Breast epithelium (tissue), 4 donors: ENCODE data around the gene RNF220. TPM values are rescaled to one million over a fixed set of nuclear protein-coding genes. Genes with fewer than 3 reads are reported as not detected.

Experiments used
- DNase-seq, 2 donors: peaks; one replicate each; pipeline ENCODE4 v3.0.0-alpha.2; 2019; ENCODE audit warnings: low spot score in 2 of 2
- H3K27ac ChIP-seq, 2 donors: fragments of 200-600 bp; sonication (generic) in 1 of 2; one replicate each; pipeline ENCODE4 v1.5.1; 2016 to 2019; ENCODE audit warnings: mild to moderate bottlenecking in 1 of 2
- H3K27me3 ChIP-seq, 2 donors: fragments of 200-600 bp; sonication (generic) in 1 of 2; one replicate each; pipeline versions ENCODE4 v1.5.1 to v1.6.0; 2017 to 2019; ENCODE audit warnings: control low read depth in 1 of 2, mild to moderate bottlenecking in 1 of 2
- H3K36me3 ChIP-seq: fragments of 200-600 bp; one replicate; pipeline ENCODE4 v1.5.1; 2019
- H3K4me1 ChIP-seq, 2 donors: fragments of 200-600 bp; sonication (generic); one replicate each; pipeline ENCODE4 v1.5.1; 2016 to 2019; ENCODE audit warnings: control low read depth in 1 of 2
- H3K4me3 ChIP-seq, 3 donors: fragments of 200-600 bp; sonication (generic); 1 replicate in 2 of 3; 2 replicates in 1 of 3; pipeline ENCODE4 v1.5.1; 2016 to 2019; ENCODE audit warnings: mild to moderate bottlenecking in 3 of 3, moderate library complexity in 2 of 3
- H3K9me3 ChIP-seq, 2 donors: fragments of 200-600 bp; sonication (generic) in 1 of 2; one replicate each; pipeline ENCODE4 v1.5.1; 2016 to 2019; ENCODE audit warnings: control low read depth in 1 of 2
- POLR2A ChIP-seq: fragments of 450-650 bp; IDR thresholded peaks from one replicate; pipeline ENCODE4 v1.6.1; 2016; ENCODE audit warnings: antibody characterized with exemption, mild to moderate bottlenecking, moderate library complexity
- POLR2AphosphoS5 ChIP-seq, 3 donors: sonication (generic); formaldehyde crosslinking; IDR thresholded peaks; one replicate each; pipeline ENCODE4 v1.6.1; 2017; ENCODE audit warnings: antibody characterized with exemption in 3 of 3
- intact Hi-C: fragments of 100-400 bp; cut with DNase I; formaldehyde crosslinking; loops from one replicate; pipeline ENCODE4 v1.15.1; 2023; ENCODE audit warnings: low total_unique reads
- total RNA-seq, 3 donors: library from RNA; depleted of rRNA; stranded (reverse); fragments of >200 nt; gene quantifications; one replicate each; pipeline ENCODE4 v1.1.0, GENCODE V29; 2016
- TF ChIP-seq, protein P1 (sequence below), 3 donors: fragments of 450-650 bp; IDR thresholded peaks; one replicate each; pipeline ENCODE4 v1.5.1; 2016 to 2017; ENCODE audit warnings: antibody characterized with exemption in 3 of 3, mild to moderate bottlenecking in 3 of 3, moderate library complexity in 3 of 3

The RNF220 gene
- total RNA-seq, 3 donors from 2014 or later, result 90.4 to 110 (median 93.4) TPM

DNA sequence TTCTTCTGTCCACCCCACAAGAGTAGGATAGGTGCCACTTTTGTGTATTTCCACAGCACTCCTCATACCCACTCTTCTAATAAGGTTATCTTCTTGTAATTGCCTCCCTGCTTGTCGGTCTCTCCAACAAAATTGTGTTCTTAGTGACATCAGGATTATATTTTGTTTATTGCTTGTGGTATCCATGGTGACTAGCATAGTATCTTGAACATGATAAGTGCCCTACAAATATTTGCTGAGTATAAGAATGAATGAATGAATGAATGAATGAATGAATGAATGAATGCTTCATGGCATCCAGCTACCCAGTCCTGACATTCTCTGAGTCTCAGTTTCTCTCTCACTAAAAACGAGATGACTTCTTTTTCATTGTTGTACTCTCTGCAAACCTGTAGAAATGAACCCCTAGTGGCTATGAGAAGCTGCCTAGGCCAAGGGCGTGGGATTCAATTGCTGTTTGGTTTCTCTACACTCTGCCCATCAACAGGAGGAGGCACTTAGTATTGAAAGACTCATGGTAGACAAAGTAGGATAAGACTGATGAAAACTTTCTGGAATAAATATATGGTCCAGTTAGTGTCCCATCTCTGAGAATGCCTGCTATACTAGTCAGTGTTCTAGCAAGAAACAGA, 148.2 kb downstream of the RNF220 start:
- Histone ChIP-seq H3K9me3 (no peaks in the 10 kb centered on the region), H3K27ac (no peak overlapping the region), H3K27me3 (peaks cover 0 to 4% of the 10 kb centered on the region in 2 donors), H3K4me1 (no peaks in the 10 kb centered on the region), H3K36me3 (no peaks in the 10 kb centered on the region), H3K4me3 (no peak overlapping the region)
- no peak for DNase-seq
- TF ChIP-seq, protein P1, sequence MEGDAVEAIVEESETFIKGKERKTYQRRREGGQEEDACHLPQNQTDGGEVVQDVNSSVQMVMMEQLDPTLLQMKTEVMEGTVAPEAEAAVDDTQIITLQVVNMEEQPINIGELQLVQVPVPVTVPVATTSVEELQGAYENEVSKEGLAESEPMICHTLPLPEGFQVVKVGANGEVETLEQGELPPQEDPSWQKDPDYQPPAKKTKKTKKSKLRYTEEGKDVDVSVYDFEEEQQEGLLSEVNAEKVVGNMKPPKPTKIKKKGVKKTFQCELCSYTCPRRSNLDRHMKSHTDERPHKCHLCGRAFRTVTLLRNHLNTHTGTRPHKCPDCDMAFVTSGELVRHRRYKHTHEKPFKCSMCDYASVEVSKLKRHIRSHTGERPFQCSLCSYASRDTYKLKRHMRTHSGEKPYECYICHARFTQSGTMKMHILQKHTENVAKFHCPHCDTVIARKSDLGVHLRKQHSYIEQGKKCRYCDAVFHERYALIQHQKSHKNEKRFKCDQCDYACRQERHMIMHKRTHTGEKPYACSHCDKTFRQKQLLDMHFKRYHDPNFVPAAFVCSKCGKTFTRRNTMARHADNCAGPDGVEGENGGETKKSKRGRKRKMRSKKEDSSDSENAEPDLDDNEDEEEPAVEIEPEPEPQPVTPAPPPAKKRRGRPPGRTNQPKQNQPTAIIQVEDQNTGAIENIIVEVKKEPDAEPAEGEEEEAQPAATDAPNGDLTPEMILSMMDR (IDR thresholded peaks at IDR 0.05), result no peak
- TF ChIP-seq POLR2AphosphoS5 (IDR thresholded peaks at IDR 0.05) (no peak), POLR2A (no peak)
- intact Hi-C loops, result no loop called here

GRCh38 chr1:44553771-44554170, 148.7 kb downstream of the RNF220 start:
- no peaks in the 10 kb centered on the region for H3K36me3 ChIP-seq
- TF ChIP-seq POLR2AphosphoS5 (IDR thresholded peaks at IDR 0.05), result no peak
- TF ChIP-seq, protein P1 (IDR thresholded peaks at IDR 0.05), result no peak
- TF ChIP-seq POLR2A, result no peak
- no peak overlapping the region for H3K4me3 ChIP-seq
- no peak overlapping the region for H3K27ac ChIP-seq
- H3K9me3 ChIP-seq, result no peaks in the 10 kb centered on the region
- no peaks in the 10 kb centered on the region for H3K4me1 ChIP-seq
- H3K27me3 ChIP-seq, result peaks cover 0 to under 1% of the 10 kb centered on the region in 2 donors
- DNase-seq, result no peak
- intact Hi-C loops, result no loop called here

- Histone ChIP-seq H3K27ac (no peak overlapping the region), H3K9me3 (no peaks in the 10 kb centered on the region), H3K4me3 (no peak overlapping the region), H3K36me3 (no peaks in the 10 kb centered on the region), H3K4me1 (no peaks in the 10 kb centered on the region), H3K27me3 (no peaks in the 10 kb centered on the region)
- TF ChIP-seq, protein P1 (IDR thresholded peaks at IDR 0.05), result no peak
- TF ChIP-seq POLR2AphosphoS5 (IDR thresholded peaks at IDR 0.05), result no peak
- no peak for TF ChIP-seq POLR2A
- no peak for DNase-seq
- intact Hi-C loops, result no loop called here
These were observed 149.7 kb downstream of the RNF220 start for GRCh38 chr1:44554706-44555105.

- intact Hi-C loops, result no loop called here
- DNase-seq, result no peak
These were observed 152.7 kb downstream of the RNF220 start for GRCh38 chr1:44557778-44558177.

DNA sequence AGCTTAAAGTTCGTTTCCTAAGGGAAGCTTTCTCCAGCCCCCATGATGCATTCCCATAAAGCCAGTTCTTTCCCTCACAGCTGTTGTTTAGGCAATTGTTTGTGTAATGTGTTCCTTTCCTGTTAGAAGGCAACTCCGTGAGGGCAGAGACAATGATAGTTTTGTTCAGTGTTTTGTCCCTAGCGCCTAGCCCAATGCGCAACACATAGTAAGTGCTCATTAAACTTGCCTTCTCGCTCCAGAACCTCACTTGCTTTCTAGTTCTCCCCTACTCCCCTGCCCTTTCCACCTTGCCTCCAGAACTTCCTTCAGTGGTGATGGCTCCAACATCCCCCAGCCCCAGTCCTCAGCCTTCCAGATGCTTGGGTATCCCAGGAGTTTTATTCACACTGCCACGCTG, 153.8 kb downstream of the RNF220 start:
- intact Hi-C loops, result no loop called here
- TF ChIP-seq, protein P1 (IDR thresholded peaks at IDR 0.05), result no peak
- TF ChIP-seq POLR2AphosphoS5 (IDR thresholded peaks at IDR 0.05) (no peak), POLR2A (no peak)
- H3K4me1 ChIP-seq, result no peaks in the 10 kb centered on the region
- H3K9me3 ChIP-seq, result no peaks in the 10 kb centered on the region
- no peak for DNase-seq
- H3K36me3 ChIP-seq, result no peaks in the 10 kb centered on the region
- H3K27ac ChIP-seq, result no peak overlapping the region
- no peak overlapping the region for H3K4me3 ChIP-seq
- no peaks in the 10 kb centered on the region for H3K27me3 ChIP-seq

More at GRCh38 chr1:44557778-44558177, 152.7 kb downstream of the RNF220 start:
- H3K4me1 ChIP-seq, result no peaks in the 10 kb centered on the region
- H3K4me3 ChIP-seq, result no peak overlapping the region
- H3K36me3 ChIP-seq, result no peaks in the 10 kb centered on the region
- no peak for TF ChIP-seq POLR2A
- TF ChIP-seq, protein P1 (IDR thresholded peaks at IDR 0.05), result no peak
- TF ChIP-seq POLR2AphosphoS5 (IDR thresholded peaks at IDR 0.05), result no peak
- no peaks in the 10 kb centered on the region for H3K27me3 ChIP-seq
- no peaks in the 10 kb centered on the region for H3K9me3 ChIP-seq
- H3K27ac ChIP-seq, result no peak overlapping the region
